Raji (cell line): ENCODE results near the gene SPATA1.
A peak's percentile ranks its signal among the peaks of the same experiment; 100 is the strongest.

ENCODE experiments used
- POLR2A ChIP-seq: IDR thresholded peaks from 2 replicates; pipeline ENCODE4 v1.6.1; 2011; ENCODE audit warnings: low read depth, low read length, control low read depth; ENCODE audit not compliant: insufficient read depth

Gene SPATA1

GRCh38 chr1:84570436-84571149, 64.4 kb downstream of the SPATA1 start:
- TF ChIP-seq POLR2A: no peak

GRCh38 chr1:84571150-84571535, 65.0 kb downstream of the SPATA1 start:
- no peak for TF ChIP-seq POLR2A

- no peak for TF ChIP-seq POLR2A
Observed at GRCh38 chr1:84573481-84573966, 67.3 kb downstream of the SPATA1 start.

GRCh38 chr1:84573967-84574842, 68.0 kb downstream of the SPATA1 start, which contains the start of gene CTBS:
Gene CTBS (minus strand): TSS chr1:84574440. CDS start chr1:84574415, 25 bp downstream.
- peak; percentile 90 for TF ChIP-seq POLR2A

GRCh38 chr1:84574936-84575335, 68.8 kb downstream of the SPATA1 start:
- no peak for TF ChIP-seq POLR2A

GRCh38 chr1:84581648-84582047, 75.5 kb downstream of the SPATA1 start:
- TF ChIP-seq POLR2A: no peak

GRCh38 chr1:84582802-84583587, 76.8 kb downstream of the SPATA1 start:
- no peak for TF ChIP-seq POLR2A

- TF ChIP-seq POLR2A: no peak
Observed at GRCh38 chr1:84583648-84584047, 77.5 kb downstream of the SPATA1 start.

GRCh38 chr1:84584126-84584525, 77.9 kb downstream of the SPATA1 start:
- TF ChIP-seq POLR2A: no peak

- TF ChIP-seq POLR2A: no peak
Observed at GRCh38 chr1:84585803-84586202, 79.6 kb downstream of the SPATA1 start.

- no peak for TF ChIP-seq POLR2A
Observed at GRCh38 chr1:84587099-84587498, 80.9 kb downstream of the SPATA1 start.

- TF ChIP-seq POLR2A: no peak
Observed at GRCh38 chr1:84597011-84597410, 90.8 kb downstream of the SPATA1 start.

- no peak for TF ChIP-seq POLR2A
Observed at GRCh38 chr1:84598418-84598817, 92.2 kb downstream of the SPATA1 start.

GRCh38 chr1:84598846-84599741, 92.9 kb downstream of the SPATA1 start:
- no peak for TF ChIP-seq POLR2A
